Liver (tissue), 9 donors: ENCODE data around the gene SZT2. TPM values are rescaled to one million over a fixed set of nuclear protein-coding genes. Genes with fewer than 3 reads are reported as not detected.
A peak's percentile ranks its signal among the peaks of the same experiment; 100 is the strongest.
"Not testable (repeated sequence)": the region's sequence is repeated elsewhere in the genome, so short reads cannot be mapped to it uniquely, and the experiment has no call there.

ENCODE experiments used
- DNase-seq: peaks from one replicate; pipeline ENCODE4 v3.0.0-alpha.2; 2017; ENCODE audit warnings: low spot score
- H3K27ac ChIP-seq, 2 donors: one replicate each; pipeline ENCODE4 v1.7.0; 2013; ENCODE audit warnings: inconsistent platforms in 2 of 2, low read length in 2 of 2, control low read depth in 1 of 2, low read depth in 1 of 2, mild to moderate bottlenecking in 1 of 2
- H3K27me3 ChIP-seq, 4 donors: one replicate each; pipeline versions ENCODE4 v1.6.1 to v1.7.0; 2013; ENCODE audit warnings: low read length in 3 of 4, inconsistent platforms in 1 of 4, mild to moderate bottlenecking in 1 of 4, moderate library complexity in 1 of 4; ENCODE audit not compliant: control insufficient read depth in 4 of 4, insufficient read depth in 4 of 4
- H3K36me3 ChIP-seq, 4 donors: one replicate each; pipeline versions ENCODE4 v1.6.1 to v1.7.0; 2013; ENCODE audit warnings: low read length in 3 of 4, mild to moderate bottlenecking in 3 of 4, low read depth in 1 of 4, moderate library complexity in 1 of 4; ENCODE audit not compliant: control insufficient read depth in 4 of 4, insufficient read depth in 3 of 4
- H3K4me1 ChIP-seq, 4 donors: one replicate each; pipeline versions ENCODE4 v1.6.1 to v1.7.0; 2013; ENCODE audit warnings: low read length in 3 of 4, mild to moderate bottlenecking in 3 of 4, moderate library complexity in 1 of 4; ENCODE audit not compliant: control insufficient read depth in 4 of 4, insufficient read depth in 4 of 4
- H3K4me3 ChIP-seq, 3 donors: one replicate each; pipeline versions ENCODE4 v1.6.1 to v1.7.0; 2013; ENCODE audit warnings: low read length in 3 of 3, control low read depth in 1 of 3, low read depth in 1 of 3, mild to moderate bottlenecking in 1 of 3
- H3K9ac ChIP-seq, 2 donors: one replicate each; pipeline ENCODE4 v1.7.0; 2013; ENCODE audit warnings: low read length in 2 of 2, mild to moderate bottlenecking in 2 of 2, moderate library complexity in 2 of 2, control low read depth in 1 of 2, low read depth in 1 of 2
- H3K9me3 ChIP-seq, 4 donors: one replicate each; pipeline versions ENCODE4 v1.6.1 to v1.7.0; 2013; ENCODE audit warnings: low read length in 3 of 4; ENCODE audit not compliant: control insufficient read depth in 4 of 4
- FOXA1 ChIP-seq: IDR thresholded peaks from 2 replicates; pipeline ENCODE4 v1.6.1; 2016; ENCODE audit warnings: antibody characterized with exemption
- GABPA ChIP-seq, 2 donors: IDR thresholded peaks in 1 of 2; conservative IDR thresholded peaks in 1 of 2; 2 replicates each; pipeline ENCODE4 v1.6.1; 2016; ENCODE audit warnings: antibody characterized with exemption in 2 of 2, mild to moderate bottlenecking in 1 of 2, moderate library complexity in 1 of 2
- HNF4A ChIP-seq, 2 donors: conservative IDR thresholded peaks; 2 replicates each; pipeline ENCODE4 v1.6.1; 2016; ENCODE audit warnings: antibody characterized with exemption in 2 of 2, mild to moderate bottlenecking in 2 of 2
- JUND ChIP-seq, 2 donors: IDR thresholded peaks; 2 replicates each; pipeline ENCODE4 v1.6.1; 2016; ENCODE audit warnings: antibody characterized with exemption in 2 of 2
- RAD21 ChIP-seq, 2 donors: IDR thresholded peaks; 2 replicates each; pipeline ENCODE4 v1.6.1; 2016; ENCODE audit warnings: antibody characterized with exemption in 2 of 2, mild to moderate bottlenecking in 2 of 2
- RXRA ChIP-seq, 2 donors: IDR thresholded peaks; 2 replicates each; pipeline ENCODE4 v1.6.1; 2017 to 2018; ENCODE audit warnings: antibody characterized with exemption in 2 of 2, mild to moderate bottlenecking in 1 of 2
- SP1 ChIP-seq: IDR thresholded peaks from 2 replicates; pipeline ENCODE4 v1.6.1; 2018; ENCODE audit warnings: antibody characterized with exemption, mild to moderate bottlenecking
- TAF1 ChIP-seq: conservative IDR thresholded peaks from 2 replicates; pipeline ENCODE4 v1.6.1; 2016; ENCODE audit warnings: antibody characterized with exemption, mild to moderate bottlenecking
- YY1 ChIP-seq: IDR thresholded peaks from 2 replicates; pipeline ENCODE4 v1.6.1; 2016; ENCODE audit warnings: antibody characterized with exemption, mild to moderate bottlenecking
- WGBS: extraction: QIAGEN DNeasy Blood & Tissue Kit; methylation state at CpG from one replicate; pipeline ENCODE4 v1.1.7; 2013; 5-methylcytosine and 5-hydroxymethylcytosine counted together
- polyA plus RNA-seq, 2 donors: library from polyadenylated mRNA; stranded (reverse) in 1 of 2; unstranded in 1 of 2; fragments of 200-250 nt in 1 of 2; fragments of >200 nt in 1 of 2; fragmentation: Nextera tagmentation in 1 of 2; extraction: Ambion mirVana in 1 of 2; gene quantifications; one replicate each; pipeline versions ENCODE4 v1.2.1 to v1.2.3, GENCODE V29; 2013 to 2015
- total RNA-seq, 2 donors: library from RNA; depleted of rRNA; stranded (reverse); fragments of >200 nt; gene quantifications; one replicate each; pipeline ENCODE4 v1.2.3, GENCODE V29; 2014
- TF ChIP-seq, protein P1 (sequence below): IDR thresholded peaks from 2 replicates; pipeline ENCODE4 v1.6.1; 2016; ENCODE audit warnings: antibody characterized with exemption
- TF ChIP-seq, protein P2 (sequence below): IDR thresholded peaks from 2 replicates; pipeline ENCODE4 v1.6.1; 2016; ENCODE audit warnings: antibody characterized with exemption
- TF ChIP-seq, protein P3 (sequence below): fragments of 150-350 bp; IDR thresholded peaks from 2 replicates; pipeline ENCODE4 v1.5.1; 2017; ENCODE audit warnings: improper control_type of control experiment, low read depth, low read length; ENCODE audit not compliant: missing input control
- TF ChIP-seq, protein P4 (sequence below): IDR thresholded peaks from 2 replicates; pipeline ENCODE4 v1.6.1; 2016; ENCODE audit warnings: antibody characterized with exemption, mild to moderate bottlenecking
- donor health status: healthy.
- donor health status: healthy.
- donor health status: healthy.
- donor health status: healthy.
- donor health status: healthy.

The SZT2 gene
- total and polyA plus RNA-seq, 4 donors: 4.8 to 31.0 (median 11.9) TPM

DNA sequence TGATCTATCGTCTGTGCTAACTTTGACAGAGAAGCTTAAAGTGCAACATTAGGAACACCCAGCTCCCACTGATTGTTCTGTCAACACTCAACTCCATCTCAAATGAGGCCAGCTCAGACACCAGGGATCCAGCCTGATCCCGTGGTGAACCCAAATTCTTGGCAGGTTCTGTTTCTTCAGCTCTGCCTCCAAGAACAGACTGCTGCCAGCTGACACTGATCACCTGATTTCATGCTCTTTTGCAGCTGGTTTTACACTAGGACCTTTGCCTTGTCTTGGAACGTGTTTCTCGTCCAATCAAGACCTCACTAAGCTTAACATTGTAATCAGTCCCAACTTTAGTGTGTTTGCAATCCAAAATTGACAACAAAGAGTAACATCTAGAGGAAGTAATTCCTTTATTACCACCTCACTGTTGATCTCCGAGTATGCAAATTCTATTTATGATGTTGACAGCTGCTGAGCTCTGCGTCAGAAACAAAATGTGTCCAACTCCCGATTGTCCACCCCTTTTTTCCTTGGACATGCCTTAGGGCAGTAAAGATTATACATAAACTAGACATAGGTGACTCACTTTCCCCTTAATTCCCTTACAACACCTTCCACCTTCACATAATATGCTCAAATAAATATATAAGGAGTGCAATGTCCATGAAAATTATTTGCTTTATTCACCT lies 65.7 kb downstream of the SZT2 start:
- no peak for DNase-seq
- H3K9ac ChIP-seq: no peak overlapping the region
- no peak overlapping the region for H3K27ac ChIP-seq
- TF ChIP-seq RXRA (IDR thresholded peaks at IDR 0.05) (no peak), TAF1 (no peak), RAD21 (IDR thresholded peaks at IDR 0.05) (no peak), YY1 (no peak)
- TF ChIP-seq, protein P1, sequence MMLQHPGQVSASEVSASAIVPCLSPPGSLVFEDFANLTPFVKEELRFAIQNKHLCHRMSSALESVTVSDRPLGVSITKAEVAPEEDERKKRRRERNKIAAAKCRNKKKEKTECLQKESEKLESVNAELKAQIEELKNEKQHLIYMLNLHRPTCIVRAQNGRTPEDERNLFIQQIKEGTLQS: no peak
- TF ChIP-seq, protein P2, sequence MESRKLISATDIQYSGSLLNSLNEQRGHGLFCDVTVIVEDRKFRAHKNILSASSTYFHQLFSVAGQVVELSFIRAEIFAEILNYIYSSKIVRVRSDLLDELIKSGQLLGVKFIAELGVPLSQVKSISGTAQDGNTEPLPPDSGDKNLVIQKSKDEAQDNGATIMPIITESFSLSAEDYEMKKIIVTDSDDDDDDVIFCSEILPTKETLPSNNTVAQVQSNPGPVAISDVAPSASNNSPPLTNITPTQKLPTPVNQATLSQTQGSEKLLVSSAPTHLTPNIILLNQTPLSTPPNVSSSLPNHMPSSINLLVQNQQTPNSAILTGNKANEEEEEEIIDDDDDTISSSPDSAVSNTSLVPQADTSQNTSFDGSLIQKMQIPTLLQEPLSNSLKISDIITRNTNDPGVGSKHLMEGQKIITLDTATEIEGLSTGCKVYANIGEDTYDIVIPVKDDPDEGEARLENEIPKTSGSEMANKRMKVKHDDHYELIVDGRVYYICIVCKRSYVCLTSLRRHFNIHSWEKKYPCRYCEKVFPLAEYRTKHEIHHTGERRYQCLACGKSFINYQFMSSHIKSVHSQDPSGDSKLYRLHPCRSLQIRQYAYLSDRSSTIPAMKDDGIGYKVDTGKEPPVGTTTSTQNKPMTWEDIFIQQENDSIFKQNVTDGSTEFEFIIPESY: no peak
- H3K36me3 ChIP-seq: peaks cover 6 to 12% (median 10%) of the 10 kb centered on the region in 4 donors
- peaks cover 0 to 23% (median 18%) of the 10 kb centered on the region in 4 donors for H3K4me1 ChIP-seq
- H3K27me3 ChIP-seq: no peaks in the 10 kb centered on the region
- H3K9me3 ChIP-seq: no peaks in the 10 kb centered on the region
- WGBS: 80% methylated on average over 7 of the region's 7 CpGs
- H3K4me3 ChIP-seq: no peak overlapping the region

DNA sequence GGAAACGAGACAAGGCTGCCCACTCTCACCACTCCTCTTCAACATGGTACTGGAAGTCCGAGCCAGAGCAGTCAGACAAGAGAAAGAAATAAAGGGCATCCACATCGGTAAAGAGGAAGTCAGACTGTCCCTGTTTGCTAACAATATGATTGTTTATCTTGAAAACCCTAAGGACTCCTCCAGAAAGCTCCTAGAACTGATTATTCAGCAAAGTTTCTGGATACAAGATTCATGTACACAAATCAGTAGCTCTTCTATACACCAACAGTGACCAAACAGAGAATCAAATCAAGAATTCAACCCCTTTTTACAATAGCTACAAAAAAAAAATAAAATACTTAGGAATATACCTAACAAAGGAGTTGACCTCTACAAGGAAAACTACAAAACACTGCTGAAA lies 68.7 kb downstream of the SZT2 start:
- H3K9ac ChIP-seq, H3K27me3 ChIP-seq, H3K27ac ChIP-seq, H3K4me3 ChIP-seq, H3K36me3 ChIP-seq, H3K9me3 ChIP-seq, DNase-seq: not testable (repeated sequence)
- 91% methylated on average over 3 of the region's 3 CpGs for WGBS
- H3K4me1 ChIP-seq: peaks cover 0 to 16% (median 9%) of the 10 kb centered on the region in 4 donors

DNA sequence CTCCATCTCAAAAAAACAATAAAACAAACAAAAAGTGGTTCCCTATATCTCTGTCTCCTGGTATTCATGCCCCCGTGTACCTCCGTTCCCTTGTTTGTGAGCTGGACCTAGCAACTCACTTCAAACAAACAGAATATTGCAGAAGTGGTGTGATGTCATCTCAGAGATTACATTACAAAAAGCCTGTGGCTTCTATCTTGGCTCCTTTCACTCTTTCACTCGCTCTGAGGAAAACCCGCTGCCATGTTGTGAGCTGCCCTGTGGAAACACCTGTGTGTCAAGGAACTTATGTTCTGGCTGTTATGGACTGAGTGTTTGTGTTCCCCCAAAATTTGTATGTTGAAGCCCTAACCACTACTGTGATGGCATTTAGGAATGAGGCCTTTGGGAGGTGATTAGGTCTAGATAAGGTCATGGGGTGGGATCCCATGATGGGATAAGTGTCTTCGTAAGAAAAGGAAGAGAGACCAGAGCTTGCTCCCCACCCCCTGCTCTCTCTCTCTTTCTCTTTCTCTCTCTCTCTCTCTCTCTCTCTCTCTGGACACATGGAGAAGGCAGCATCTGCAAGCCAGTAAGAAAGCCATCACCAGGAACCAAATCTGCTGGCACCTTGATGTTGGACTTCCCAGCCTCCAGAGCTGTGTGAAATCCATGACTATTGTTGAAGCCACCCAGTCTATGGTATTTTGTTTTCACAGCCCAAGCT lies 71.4 kb downstream of the SZT2 start:
- peaks cover 0 to 2% (median 0%) of the 10 kb centered on the region in 4 donors for H3K4me1 ChIP-seq
- no peaks in the 10 kb centered on the region for H3K27me3 ChIP-seq
- no peaks in the 10 kb centered on the region for H3K9me3 ChIP-seq
- 63% methylated on average over 5 of the region's 5 CpGs for WGBS
- no peak overlapping the region for H3K27ac ChIP-seq
- H3K9ac ChIP-seq: no peak overlapping the region
- no peak for TF ChIP-seq SP1
- no peak for TF ChIP-seq GABPA (IDR thresholded peaks at IDR 0.05 in 1 of 2, conservative IDR thresholded peaks at IDR 0.05 in 1 of 2)
- TF ChIP-seq YY1: peak; percentile 35
- peak; percentile 26 to 41 for TF ChIP-seq HNF4A (conservative IDR thresholded peaks at IDR 0.05)
- TF ChIP-seq RXRA (IDR thresholded peaks at IDR 0.05): peak in 1 of 2 donors; percentile 19
- no peak for TF ChIP-seq RAD21 (IDR thresholded peaks at IDR 0.05)
- TF ChIP-seq, protein P3, sequence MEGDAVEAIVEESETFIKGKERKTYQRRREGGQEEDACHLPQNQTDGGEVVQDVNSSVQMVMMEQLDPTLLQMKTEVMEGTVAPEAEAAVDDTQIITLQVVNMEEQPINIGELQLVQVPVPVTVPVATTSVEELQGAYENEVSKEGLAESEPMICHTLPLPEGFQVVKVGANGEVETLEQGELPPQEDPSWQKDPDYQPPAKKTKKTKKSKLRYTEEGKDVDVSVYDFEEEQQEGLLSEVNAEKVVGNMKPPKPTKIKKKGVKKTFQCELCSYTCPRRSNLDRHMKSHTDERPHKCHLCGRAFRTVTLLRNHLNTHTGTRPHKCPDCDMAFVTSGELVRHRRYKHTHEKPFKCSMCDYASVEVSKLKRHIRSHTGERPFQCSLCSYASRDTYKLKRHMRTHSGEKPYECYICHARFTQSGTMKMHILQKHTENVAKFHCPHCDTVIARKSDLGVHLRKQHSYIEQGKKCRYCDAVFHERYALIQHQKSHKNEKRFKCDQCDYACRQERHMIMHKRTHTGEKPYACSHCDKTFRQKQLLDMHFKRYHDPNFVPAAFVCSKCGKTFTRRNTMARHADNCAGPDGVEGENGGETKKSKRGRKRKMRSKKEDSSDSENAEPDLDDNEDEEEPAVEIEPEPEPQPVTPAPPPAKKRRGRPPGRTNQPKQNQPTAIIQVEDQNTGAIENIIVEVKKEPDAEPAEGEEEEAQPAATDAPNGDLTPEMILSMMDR: no peak
- TF ChIP-seq, protein P4, sequence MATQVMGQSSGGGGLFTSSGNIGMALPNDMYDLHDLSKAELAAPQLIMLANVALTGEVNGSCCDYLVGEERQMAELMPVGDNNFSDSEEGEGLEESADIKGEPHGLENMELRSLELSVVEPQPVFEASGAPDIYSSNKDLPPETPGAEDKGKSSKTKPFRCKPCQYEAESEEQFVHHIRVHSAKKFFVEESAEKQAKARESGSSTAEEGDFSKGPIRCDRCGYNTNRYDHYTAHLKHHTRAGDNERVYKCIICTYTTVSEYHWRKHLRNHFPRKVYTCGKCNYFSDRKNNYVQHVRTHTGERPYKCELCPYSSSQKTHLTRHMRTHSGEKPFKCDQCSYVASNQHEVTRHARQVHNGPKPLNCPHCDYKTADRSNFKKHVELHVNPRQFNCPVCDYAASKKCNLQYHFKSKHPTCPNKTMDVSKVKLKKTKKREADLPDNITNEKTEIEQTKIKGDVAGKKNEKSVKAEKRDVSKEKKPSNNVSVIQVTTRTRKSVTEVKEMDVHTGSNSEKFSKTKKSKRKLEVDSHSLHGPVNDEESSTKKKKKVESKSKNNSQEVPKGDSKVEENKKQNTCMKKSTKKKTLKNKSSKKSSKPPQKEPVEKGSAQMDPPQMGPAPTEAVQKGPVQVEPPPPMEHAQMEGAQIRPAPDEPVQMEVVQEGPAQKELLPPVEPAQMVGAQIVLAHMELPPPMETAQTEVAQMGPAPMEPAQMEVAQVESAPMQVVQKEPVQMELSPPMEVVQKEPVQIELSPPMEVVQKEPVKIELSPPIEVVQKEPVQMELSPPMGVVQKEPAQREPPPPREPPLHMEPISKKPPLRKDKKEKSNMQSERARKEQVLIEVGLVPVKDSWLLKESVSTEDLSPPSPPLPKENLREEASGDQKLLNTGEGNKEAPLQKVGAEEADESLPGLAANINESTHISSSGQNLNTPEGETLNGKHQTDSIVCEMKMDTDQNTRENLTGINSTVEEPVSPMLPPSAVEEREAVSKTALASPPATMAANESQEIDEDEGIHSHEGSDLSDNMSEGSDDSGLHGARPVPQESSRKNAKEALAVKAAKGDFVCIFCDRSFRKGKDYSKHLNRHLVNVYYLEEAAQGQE: peak; percentile 23
- TF ChIP-seq FOXA1: no peak
- TF ChIP-seq JUND (IDR thresholded peaks at IDR 0.05): peak in 1 of 2 donors; percentile 42
- H3K36me3 ChIP-seq: no peaks in the 10 kb centered on the region
- no peak overlapping the region for H3K4me3 ChIP-seq
- no peak for DNase-seq
